GM12878 (cell line): ENCODE data around the gene ALDH1L2. TPM values are rescaled to one million over a fixed set of nuclear protein-coding genes. Genes with fewer than 3 reads are reported as not detected.
A peak's percentile ranks its signal among the peaks of the same experiment; 100 is the strongest.

Experiments used
- ATAC-seq: fragments of 200-7000 bp; cut with Tn5 transposase; 3 replicates; pipeline ENCODE4 v1.9.1; 2020; ENCODE audit warnings: mild to moderate bottlenecking, moderate library complexity
- BruUV-seq: library from RNA; stranded (reverse); fragments of 400-500 nt; replicated peaks from 2 replicates; lab custom pipeline; 2021; lab: Mats Ljungman, UMichigan
- CTCF ChIA-PET: fragments of 300-600 bp; sonication (Branson Sonifier 250); formaldehyde crosslinking; extraction: SDS; loops from one replicate; lab custom pipeline; 2021; ENCODE audit warnings: inconsistent platforms; lab: Yijun Ruan, JAX
- POLR2A ChIA-PET: fragments of 350-600 bp; formaldehyde crosslinking; extraction: SDS; loops from one replicate; lab custom pipeline; 2021; ENCODE audit warnings: inconsistent platforms; lab: Charles Lee
- RAD21 ChIA-PET: fragments of 300-600 bp; sonication (Branson Sonifier 250); formaldehyde crosslinking; loops from one replicate; lab custom pipeline; 2023; ENCODE audit warnings: antibody characterized with exemption; ENCODE audit not compliant: unreplicated experiment; lab: Charles Lee
- SMC1A ChIA-PET: fragments of 300-600 bp; sonication (Branson Sonifier 250); formaldehyde crosslinking; loops from one replicate; lab custom pipeline; 2023; ENCODE audit not compliant: unreplicated experiment, uncharacterized antibody; lab: Charles Lee
- DNase-seq: peaks from one replicate; pipeline ENCODE4 v3.0.0-alpha.2; 2011; ENCODE audit warnings: low read depth, low spot score
- FAIRE-seq: peaks from 3 replicates; lab custom pipeline; 2011; peaks lifted over from hg19 to GRCh38; lab: Jason Lieb, UNC
- H2AFZ ChIP-seq: 2 replicates; pipeline ENCODE4 v1.6.0; 2011; ENCODE audit warnings: low read depth, low read length, control low read depth; ENCODE audit not compliant: control insufficient read depth
- H3K27ac ChIP-seq: 2 replicates; pipeline ENCODE4 v1.5.1; 2011; ENCODE audit warnings: control low read depth; ENCODE audit not compliant: control insufficient read depth, insufficient read depth
- H3K27me3 ChIP-seq, 2 experiments: replicated peaks in 1 of 2; 2 replicates each; pipeline versions ENCODE4 v1.6.0 to v1.6.1; 2011; ENCODE audit warnings: low read length in 1 of 2; ENCODE audit not compliant: control insufficient read depth in 2 of 2, insufficient read depth in 2 of 2
- H3K36me3 ChIP-seq, 2 experiments: 2 replicates each; pipeline ENCODE4 v1.5.1; 2011; ENCODE audit warnings: low read length in 1 of 2; ENCODE audit not compliant: control insufficient read depth in 2 of 2, insufficient read depth in 2 of 2
- H3K4me1 ChIP-seq: 2 replicates; pipeline ENCODE4 v1.6.1; 2011; ENCODE audit warnings: mild to moderate bottlenecking, low read length, moderate library complexity, mixed read lengths; ENCODE audit not compliant: control insufficient read depth, insufficient read depth
- H3K4me2 ChIP-seq: 2 replicates; pipeline ENCODE4 v1.6.0; 2011; ENCODE audit warnings: control low read depth; ENCODE audit not compliant: control insufficient read depth, insufficient read depth
- H3K4me3 ChIP-seq: fragments of 200-600 bp; sonication (generic); 2 replicates; pipeline ENCODE4 v1.5.1; 2016
- H3K79me2 ChIP-seq: 2 replicates; pipeline ENCODE4 v1.6.0; 2011; ENCODE audit warnings: low read length; ENCODE audit not compliant: control insufficient read depth, insufficient read depth
- H3K9ac ChIP-seq: 2 replicates; pipeline ENCODE4 v1.8.0; 2011; ENCODE audit warnings: low read length, control low read depth, mixed read lengths; ENCODE audit not compliant: control insufficient read depth, insufficient read depth
- H3K9me3 ChIP-seq: replicated peaks from 3 replicates; pipeline ENCODE4 v1.5.1; 2011; ENCODE audit warnings: mild to moderate bottlenecking, low read length; ENCODE audit not compliant: control insufficient read depth, insufficient read depth
- H4K20me1 ChIP-seq: 2 replicates; pipeline ENCODE4 v1.6.0; 2011; ENCODE audit not compliant: control insufficient read depth, insufficient read depth
- DPF2 ChIP-seq: fragments of 450-650 bp; IDR thresholded peaks from 2 replicates; pipeline ENCODE4 v1.6.1; 2017; ENCODE audit warnings: mild to moderate bottlenecking
- FOS ChIP-seq: IDR thresholded peaks from 3 replicates; pipeline ENCODE4 v1.6.1; 2011; ENCODE audit warnings: borderline replicate concordance; ENCODE audit not compliant: insufficient read length; ENCODE audit errors: extremely low read depth
- MTA2 ChIP-seq: fragments of 450-650 bp; IDR thresholded peaks from 2 replicates; pipeline ENCODE4 v1.6.1; 2016; ENCODE audit warnings: low read depth, mild to moderate bottlenecking, moderate library complexity
- PAX8 ChIP-seq: fragments of 450-650 bp; IDR thresholded peaks from 2 replicates; pipeline ENCODE4 v1.6.1; 2017; ENCODE audit warnings: mild to moderate bottlenecking, moderate library complexity
- RB1 ChIP-seq: fragments of 450-650 bp; formaldehyde crosslinking; IDR thresholded peaks from 2 replicates; pipeline ENCODE4 v1.6.1; 2017; ENCODE audit warnings: mild to moderate bottlenecking, borderline replicate concordance
- RUNX3 ChIP-seq: IDR thresholded peaks from 2 replicates; pipeline ENCODE4 v1.6.1; 2012; ENCODE audit warnings: low read length, inconsistent platforms
- SPI1 ChIP-seq: IDR thresholded peaks from 2 replicates; pipeline ENCODE4 v1.6.1; 2011; ENCODE audit warnings: low read depth, mild to moderate bottlenecking, low read length, moderate library complexity, borderline replicate concordance; ENCODE audit not compliant: insufficient read depth
- WGBS: methylation state at CpG from one replicate; pipeline ENCODE4 v1.1.6; 2016; ENCODE audit warnings: low lambda C conversion rate; ENCODE audit not compliant: insufficient replicate concordance, insufficient coverage; ENCODE audit errors: missing lambda C conversion rate; 5-methylcytosine and 5-hydroxymethylcytosine counted together
- in situ Hi-C: fragments of 300-500 bp; cut with MboI; formaldehyde crosslinking; loops from 9 replicates; pipeline ENCODE4 v1.14.3; 2018; ENCODE audit warnings: mixed read lengths
- intact Hi-C: fragments of 100-400 bp; cut with micrococcal nuclease; formaldehyde crosslinking; loops from one replicate; pipeline ENCODE4 v1.14.2; 2022; ENCODE audit not compliant: unreplicated experiment
- polyA plus RNA-seq, 11 experiments: library from polyadenylated mRNA; depleted of rRNA in 4 of 11; unstranded in 6 of 11; stranded (reverse) in 5 of 11; fragments of >200 nt; fragmentation: Nextera tagmentation in 4 of 11; fragmentation: Illumina TruSeq in 1 of 11; extraction: Ambion mirVana in 4 of 11; extraction: Trizol in 1 of 11; gene quantifications; 1 replicate in 1 of 11; 2 replicates in 10 of 11; pipeline versions ENCODE4 v1.2.1 to v1.2.3, GENCODE V29; 2011 to 2016; ENCODE audit warnings: inconsistent platforms in 2 of 11, missing spikeins in 2 of 11, low read depth in 1 of 11
- total RNA-seq, 4 experiments: library from RNA; depleted of rRNA in 3 of 4; stranded (reverse); fragments of >200 nt in 3 of 4; fragmentation: Illumina TruSeq in 1 of 4; extraction: Trizol in 1 of 4; gene quantifications; 2 replicates each; pipeline versions ENCODE4 v1.2.1 to v1.2.3, GENCODE V29; 2013 to 2021

ALDH1L2 gene
- total and polyA plus RNA-seq, 10 of the 15 experiments (the other 5 are each of a cell fraction or from before 2014, with no cell fraction given): 0.15 to 13.7 (median 8.5) TPM

DNA sequence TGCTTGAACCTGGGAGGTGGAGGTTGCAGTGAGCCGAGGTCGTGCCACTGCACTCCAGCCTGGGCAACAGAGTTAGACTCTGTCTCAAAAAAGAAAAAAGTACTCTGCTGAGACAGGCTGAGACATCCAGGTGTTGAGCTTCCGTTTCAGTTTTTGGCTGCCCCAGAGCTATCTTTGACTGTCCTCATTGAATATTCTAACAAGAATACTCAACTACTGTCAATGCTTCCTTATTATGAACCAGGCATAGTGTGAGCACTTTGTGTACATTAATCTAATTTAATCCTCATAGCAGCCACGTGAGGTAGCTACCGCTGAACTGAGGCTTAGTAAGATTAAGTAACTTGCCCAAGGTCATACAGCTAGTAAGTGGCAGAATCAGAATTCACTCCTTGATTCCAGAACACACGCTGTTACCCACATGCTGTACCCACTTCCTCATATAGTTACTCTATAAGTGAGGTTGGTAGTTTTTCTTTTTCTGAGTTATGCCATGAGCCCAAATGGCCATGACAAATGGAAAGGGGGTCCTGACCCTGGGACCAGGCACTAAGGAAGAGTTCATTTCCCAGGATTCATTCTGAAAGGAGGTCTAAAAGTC is 11.3 kb downstream of the ALDH1L2 start:
- no peaks in the 10 kb centered on the region for H4K20me1 ChIP-seq
- SMC1A ChIA-PET: interaction anchor here (1.2 to 1.4 kb wide), 2 partner anchors 9 to 125 kb away, joined by 3 read pairs; no protein-coding TSS in a partner anchor

DNA sequence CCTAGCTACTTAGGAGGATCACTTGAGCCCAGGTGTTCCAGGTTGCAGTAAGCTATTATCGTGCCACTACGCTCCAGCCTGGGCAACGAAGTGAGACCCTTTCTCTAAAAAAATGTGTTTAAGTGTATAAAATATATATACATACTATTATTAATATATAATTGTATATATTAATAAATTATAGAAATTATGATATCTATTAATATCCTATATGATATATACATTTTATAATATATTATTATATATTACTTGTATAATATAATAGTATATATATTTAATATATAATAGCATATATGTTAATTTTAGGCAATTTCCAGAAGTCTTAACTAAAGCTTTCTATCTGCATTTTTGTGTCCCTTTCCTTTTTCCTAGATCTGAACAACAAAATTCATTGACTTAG is 12.3 kb downstream of the ALDH1L2 start:
- no peak for DNase-seq
- H3K9me3 ChIP-seq: no peaks in the 10 kb centered on the region
- FAIRE-seq: no peak
- no peaks in the 10 kb centered on the region for H3K4me1 ChIP-seq
- POLR2A ChIA-PET: no interaction called here
- no peaks in the 10 kb centered on the region for H4K20me1 ChIP-seq
- ATAC-seq: no peak
- intact Hi-C loops: no loop called here
- H3K4me2 ChIP-seq: no peak overlapping the region
- TF ChIP-seq RB1 (no peak), DPF2 (no peak), SPI1 (no peak), FOS (no peak), RUNX3 (no peak), PAX8 (no peak)
- SMC1A ChIA-PET: interaction anchor here (1.2 to 1.4 kb wide), 2 partner anchors 10 to 124 kb away, joined by 3 read pairs; no protein-coding TSS in a partner anchor
- in situ Hi-C loops: no loop called here
- no peaks in the 10 kb centered on the region for H3K27me3 ChIP-seq
- H2AFZ ChIP-seq: no peak overlapping the region
- no peak overlapping the region for H3K27ac ChIP-seq
- RAD21 ChIA-PET: no interaction called here
- CTCF ChIA-PET: interaction anchor here (1.4 kb wide), 1 partner anchor 690 kb away, joined by 3 read pairs; no protein-coding TSS in a partner anchor
- H3K4me3 ChIP-seq: no peak overlapping the region
- H3K9ac ChIP-seq: no peak overlapping the region
- no peaks in the 10 kb centered on the region for H3K79me2 ChIP-seq
- BruUV-seq: no TSS peak
- H3K36me3 ChIP-seq: no peaks in the 10 kb centered on the region
- 99% methylated on average over 3 of the region's 3 CpGs for WGBS

More for the DNA sequence above, 11.3 kb downstream of the ALDH1L2 start:
- Histone ChIP-seq H3K9me3 (no peaks in the 10 kb centered on the region), H3K79me2 (no peaks in the 10 kb centered on the region), H3K27ac (no peak overlapping the region), H2AFZ (no peak overlapping the region), H3K4me1 (no peaks in the 10 kb centered on the region), H3K4me2 (no peak overlapping the region), H3K36me3 (no peaks in the 10 kb centered on the region), H3K27me3 (no peaks in the 10 kb centered on the region), H3K9ac (no peak overlapping the region), H3K4me3 (no peak overlapping the region)
- no TSS peak for BruUV-seq
- ATAC-seq (peak; percentile 33), DNase-seq (no peak), FAIRE-seq (no peak)
- peak; percentile 19; the same call in 1 of the 2 replicates for TF ChIP-seq SPI1
- TF ChIP-seq MTA2: no peak
- ChIA-PET POLR2A (no interaction called here), RAD21 (interaction anchor here (1.0 kb wide), 1 partner anchor 34 kb away, joined by 3 read pairs; the partner anchor contains the start of gene WASHC4), CTCF (no interaction called here)
- intact Hi-C loops (no loop called here), in situ Hi-C loops (no loop called here)
- WGBS: 2% methylated on average over 6 of the region's 6 CpGs
